ENCODE measurements around the gene RP2. TPM values are rescaled to one million over a fixed set of nuclear protein-coding genes. Genes with fewer than 3 reads are reported as not detected.

The RP2 gene
- polyA plus RNA-seq, 1 donor from 2014 or later: 8.7 TPM

- H3K27me3 Mint-ChIP-seq: peaks cover 2% of the 10 kb centered on the region
- H3K4me3 Mint-ChIP-seq: no peak overlapping the region
- H3K9me3 Mint-ChIP-seq: no peaks in the 10 kb centered on the region
Observed at GRCh38 chrX:46831765-46832327, 5.0 kb upstream of the RP2 start.

DNA sequence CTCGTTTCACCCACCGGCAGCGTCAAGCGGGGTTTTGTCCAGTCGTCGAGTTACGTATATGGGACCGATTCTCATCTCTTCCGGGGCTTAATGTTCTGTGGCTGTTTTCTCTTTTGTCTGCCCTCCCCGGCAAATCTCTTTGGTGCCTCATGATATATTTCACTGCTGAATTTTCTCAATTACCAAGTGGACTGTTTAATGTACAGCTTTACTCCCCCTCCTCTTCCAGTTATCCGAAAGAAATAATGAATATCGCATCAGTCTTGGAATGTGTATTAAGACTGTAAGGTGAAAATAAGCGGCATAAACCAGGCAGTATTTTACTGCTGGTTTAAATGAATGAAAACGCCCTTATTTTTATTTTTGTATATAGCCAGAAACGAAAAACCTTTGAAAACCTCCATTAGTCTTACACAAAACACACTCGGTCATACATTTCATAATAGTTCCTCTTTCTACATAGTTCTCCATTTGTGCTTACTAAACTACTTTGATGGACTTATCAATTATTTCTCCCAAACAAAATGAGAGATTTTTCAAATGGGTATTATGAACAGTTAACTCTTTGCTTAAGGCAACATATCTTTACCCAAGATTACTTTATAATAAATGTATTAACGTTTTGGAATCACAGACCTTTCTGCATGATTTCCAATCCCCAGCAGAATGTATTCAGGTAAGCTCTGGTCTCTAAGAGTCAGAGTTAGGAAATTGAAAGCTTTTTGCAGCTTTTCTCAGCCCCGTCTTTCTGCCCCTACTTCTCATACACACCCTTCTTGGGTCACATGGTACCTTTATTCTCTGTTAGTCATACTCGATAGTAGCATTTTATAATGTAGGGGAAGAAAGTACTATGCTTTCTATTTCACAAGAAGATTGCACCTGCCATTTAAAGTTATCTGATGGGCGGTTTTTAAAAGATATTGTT, 979 bp downstream of the RP2 start:
- peaks cover 11 to 19% (median 13%) of the 10 kb centered on the region in 3 donors for H3K4me1 Mint-ChIP-seq
- peak overlapping the region; percentile 96 to 98 (median 97) for H3K27ac Mint-ChIP-seq

More at GRCh38 chrX:46831765-46832327, 5.0 kb upstream of the RP2 start:
- Mint-ChIP-seq H3K36me3 (peaks cover 3% of the 10 kb centered on the region), H3K4me1 (peaks cover 0 to 2% (median 2%) of the 10 kb centered on the region in 3 donors), H3K27ac (no peak overlapping the region)

GRCh38 chrX:46838486-46838870, 1.6 kb downstream of the RP2 start:
- Mint-ChIP-seq H3K27ac (peak overlapping the region; percentile 96 to 98 (median 97)), H3K27me3 (no peaks in the 10 kb centered on the region), H3K36me3 (peaks cover 3% of the 10 kb centered on the region), H3K4me1 (peaks cover 11 to 19% (median 12%) of the 10 kb centered on the region in 3 donors), H3K4me3 (peak overlapping the region; percentile 93 to 99 (median 96)), H3K9me3 (no peaks in the 10 kb centered on the region)

More for the DNA sequence above, 979 bp downstream of the RP2 start:
- Mint-ChIP-seq H3K27me3 (no peaks in the 10 kb centered on the region), H3K4me3 (peak overlapping the region; percentile 93 to 99 (median 96)), H3K9me3 (no peaks in the 10 kb centered on the region), H3K36me3 (peaks cover 3% of the 10 kb centered on the region)

DNA sequence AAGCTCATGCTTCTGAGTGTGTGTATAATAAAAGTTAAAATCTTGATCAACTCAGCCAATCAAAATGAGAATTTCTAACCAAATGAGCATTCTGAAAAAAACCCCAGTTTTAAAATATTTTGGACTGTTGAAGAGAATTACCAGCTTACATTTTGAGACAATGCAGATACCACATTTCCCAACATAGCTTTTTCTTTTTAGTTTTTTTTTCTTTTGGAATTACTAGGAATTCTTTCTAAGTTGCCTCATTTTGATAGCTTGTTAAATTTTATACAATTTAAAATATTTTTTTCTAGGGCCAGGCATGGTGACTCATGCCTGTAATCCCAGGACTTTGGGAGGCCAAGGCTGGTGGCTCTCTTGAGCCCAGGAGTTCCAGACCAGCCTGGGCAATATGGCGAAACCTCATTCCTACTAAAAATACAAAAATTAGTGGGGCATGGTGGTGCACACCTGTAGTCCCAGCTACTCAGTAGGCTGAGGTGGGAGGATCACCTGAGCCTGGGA, 2.2 kb downstream of the RP2 start:
- H3K4me1 Mint-ChIP-seq: peaks cover 9 to 19% (median 12%) of the 10 kb centered on the region in 3 donors

GRCh38 chrX:46840946-46841345, 4.1 kb downstream of the RP2 start:
- peak overlapping the region in 1 of 4 donors; percentile 48 for H3K4me3 Mint-ChIP-seq
- no peaks in the 10 kb centered on the region for H3K27me3 Mint-ChIP-seq
- H3K27ac Mint-ChIP-seq: peak overlapping the region in 1 of 3 donors; percentile 25
- peaks cover 3% of the 10 kb centered on the region for H3K36me3 Mint-ChIP-seq
- H3K9me3 Mint-ChIP-seq: no peaks in the 10 kb centered on the region
- peaks cover 12 to 19% (median 13%) of the 10 kb centered on the region in 3 donors for H3K4me1 Mint-ChIP-seq

More for the DNA sequence above, 2.2 kb downstream of the RP2 start:
- Mint-ChIP-seq H3K27me3 (no peaks in the 10 kb centered on the region), H3K27ac (no peak overlapping the region), H3K4me3 (peak overlapping the region in 2 of 4 donors; percentile 97 to 99), H3K9me3 (no peaks in the 10 kb centered on the region), H3K36me3 (peaks cover 3% of the 10 kb centered on the region)

- H3K4me3 Mint-ChIP-seq: peak overlapping the region in 1 of 4 donors; percentile 48
- peak overlapping the region in 1 of 3 donors; percentile 25 for H3K27ac Mint-ChIP-seq
Observed at GRCh38 chrX:46841346-46841745, 4.5 kb downstream of the RP2 start.

DNA sequence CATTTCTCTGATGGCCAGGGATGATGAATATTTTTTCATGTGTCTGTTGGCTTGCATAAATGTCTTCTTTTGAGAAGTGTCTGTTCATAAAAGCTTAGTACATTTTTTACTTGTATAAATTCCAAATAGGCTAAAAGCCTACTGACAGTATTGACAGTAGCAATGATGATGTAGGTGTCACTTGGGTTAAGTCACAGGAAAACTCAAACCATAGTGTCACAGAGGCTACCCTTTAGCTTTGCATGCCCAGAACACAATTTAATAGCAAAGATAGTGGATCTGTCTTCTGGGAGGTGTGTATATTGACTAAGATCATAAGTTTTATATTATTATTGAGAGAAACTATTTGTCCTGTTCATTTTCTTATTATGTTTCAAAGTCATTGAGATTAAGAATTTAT, 8.1 kb downstream of the RP2 start:
- no peaks in the 10 kb centered on the region for H3K27me3 Mint-ChIP-seq
- H3K36me3 Mint-ChIP-seq: peaks cover 3% of the 10 kb centered on the region
- H3K9me3 Mint-ChIP-seq: no peaks in the 10 kb centered on the region
- no peak overlapping the region for H3K27ac Mint-ChIP-seq
- peaks cover 10 to 13% (median 12%) of the 10 kb centered on the region in 3 donors for H3K4me1 Mint-ChIP-seq
- no peak overlapping the region for H3K4me3 Mint-ChIP-seq

More at GRCh38 chrX:46841346-46841745, 4.5 kb downstream of the RP2 start:
- Mint-ChIP-seq H3K9me3 (no peaks in the 10 kb centered on the region), H3K36me3 (peaks cover 3% of the 10 kb centered on the region), H3K27me3 (no peaks in the 10 kb centered on the region), H3K4me1 (peaks cover 12 to 19% (median 13%) of the 10 kb centered on the region in 3 donors)

GRCh38 chrX:46849933-46850332, 13.1 kb downstream of the RP2 start:
- peak overlapping the region in 1 of 4 donors; percentile 14 for H3K4me3 Mint-ChIP-seq
- H3K27ac Mint-ChIP-seq: no peak overlapping the region
- H3K9me3 Mint-ChIP-seq: no peaks in the 10 kb centered on the region
- peaks cover 0 to 5% (median 5%) of the 10 kb centered on the region in 3 donors for H3K4me1 Mint-ChIP-seq
- H3K36me3 Mint-ChIP-seq: no peaks in the 10 kb centered on the region
- H3K27me3 Mint-ChIP-seq: peaks cover under 1% of the 10 kb centered on the region

DNA sequence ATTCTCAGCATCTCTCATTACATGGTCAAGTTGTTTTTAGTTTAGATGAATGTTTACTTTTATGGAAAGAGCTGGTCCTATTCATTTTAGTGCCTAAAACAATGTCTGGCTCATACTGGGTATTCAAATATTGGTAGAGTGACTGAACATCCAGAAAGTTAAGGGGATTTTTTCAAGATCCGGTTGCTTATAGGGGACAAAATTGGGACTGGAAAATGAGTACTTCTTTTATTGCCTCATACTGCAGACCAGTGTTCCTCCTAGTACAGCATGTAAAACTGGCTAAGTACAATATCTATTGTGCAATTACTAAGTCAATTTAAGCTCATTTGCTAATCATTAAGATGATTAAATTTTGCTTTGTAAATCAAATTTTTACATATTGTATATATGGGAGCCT, 13.9 kb downstream of the RP2 start:
- Mint-ChIP-seq H3K4me3 (peak overlapping the region in 1 of 4 donors; percentile 3), H3K4me1 (peaks cover 0 to 5% (median 2%) of the 10 kb centered on the region in 3 donors), H3K27me3 (peaks cover 3% of the 10 kb centered on the region), H3K27ac (no peak overlapping the region), H3K9me3 (no peaks in the 10 kb centered on the region), H3K36me3 (no peaks in the 10 kb centered on the region)

DNA sequence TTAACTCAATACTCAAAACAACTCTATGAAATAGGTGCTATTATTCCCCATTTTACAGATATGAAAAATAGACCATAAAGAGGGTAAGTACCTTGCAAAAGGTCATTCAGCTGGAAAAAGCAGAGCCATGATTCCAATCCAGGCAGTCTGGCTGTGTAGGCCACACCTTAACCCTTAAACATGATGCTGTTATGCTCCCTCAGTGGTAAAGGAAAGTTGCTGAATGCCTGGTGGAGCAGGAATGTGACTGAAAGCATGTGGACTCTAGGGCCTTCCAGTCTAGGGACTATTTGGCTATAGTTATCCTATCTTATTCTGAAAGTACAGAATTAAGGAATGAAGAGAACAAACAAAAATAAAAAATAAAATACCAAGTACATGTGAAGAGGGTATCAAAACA, 19.6 kb downstream of the RP2 start:
- Mint-ChIP-seq H3K9me3 (no peaks in the 10 kb centered on the region), H3K4me3 (no peak overlapping the region), H3K27me3 (peaks cover 3% of the 10 kb centered on the region), H3K36me3 (no peaks in the 10 kb centered on the region), H3K27ac (no peak overlapping the region), H3K4me1 (peaks cover 0 to 4% (median 0%) of the 10 kb centered on the region in 3 donors)

- peaks cover 0 to 4% (median 0%) of the 10 kb centered on the region in 3 donors for H3K4me1 Mint-ChIP-seq
- no peak overlapping the region for H3K4me3 Mint-ChIP-seq
- no peaks in the 10 kb centered on the region for H3K27me3 Mint-ChIP-seq
- no peaks in the 10 kb centered on the region for H3K9me3 Mint-ChIP-seq
- H3K27ac Mint-ChIP-seq: no peak overlapping the region
- H3K36me3 Mint-ChIP-seq: no peaks in the 10 kb centered on the region
Observed at GRCh38 chrX:46860557-46860956, 23.7 kb downstream of the RP2 start.

GRCh38 chrX:46863072-46863471, 26.2 kb downstream of the RP2 start:
- H3K27me3 Mint-ChIP-seq: no peaks in the 10 kb centered on the region
- peaks cover 0 to 4% (median 0%) of the 10 kb centered on the region in 3 donors for H3K4me1 Mint-ChIP-seq
- no peaks in the 10 kb centered on the region for H3K36me3 Mint-ChIP-seq
- H3K27ac Mint-ChIP-seq: no peak overlapping the region
- H3K9me3 Mint-ChIP-seq: no peaks in the 10 kb centered on the region
- H3K4me3 Mint-ChIP-seq: no peak overlapping the region

GRCh38 chrX:46864606-46865005, 27.8 kb downstream of the RP2 start:
- Mint-ChIP-seq H3K36me3 (no peaks in the 10 kb centered on the region), H3K9me3 (no peaks in the 10 kb centered on the region), H3K4me3 (no peak overlapping the region), H3K4me1 (peaks cover 0 to 2% (median 0%) of the 10 kb centered on the region in 3 donors), H3K27me3 (no peaks in the 10 kb centered on the region), H3K27ac (no peak overlapping the region)

GRCh38 chrX:46865281-46865680, 28.4 kb downstream of the RP2 start:
- no peaks in the 10 kb centered on the region for H3K9me3 Mint-ChIP-seq
- no peak overlapping the region for H3K27ac Mint-ChIP-seq
- no peaks in the 10 kb centered on the region for H3K36me3 Mint-ChIP-seq
- H3K27me3 Mint-ChIP-seq: no peaks in the 10 kb centered on the region
- no peaks in the 10 kb centered on the region for H3K4me1 Mint-ChIP-seq
- H3K4me3 Mint-ChIP-seq: no peak overlapping the region

- Mint-ChIP-seq H3K36me3 (no peaks in the 10 kb centered on the region), H3K4me1 (no peaks in the 10 kb centered on the region), H3K27me3 (no peaks in the 10 kb centered on the region), H3K4me3 (no peak overlapping the region), H3K9me3 (no peaks in the 10 kb centered on the region), H3K27ac (no peak overlapping the region)
Observed at GRCh38 chrX:46866726-46867125, 29.9 kb downstream of the RP2 start.

Data from IgD-negative memory B cell (primary cell).